HG03097 (cell line): ENCODE measurements around the gene WNT7B.

ENCODE experiments used
- ATAC-seq: cut with Tn5 transposase; IDR thresholded peaks from one replicate; pipeline ENCODE4 v1.9.1; 2021; ENCODE audit not compliant: unreplicated experiment, low FRiP score

The WNT7B gene

DNA sequence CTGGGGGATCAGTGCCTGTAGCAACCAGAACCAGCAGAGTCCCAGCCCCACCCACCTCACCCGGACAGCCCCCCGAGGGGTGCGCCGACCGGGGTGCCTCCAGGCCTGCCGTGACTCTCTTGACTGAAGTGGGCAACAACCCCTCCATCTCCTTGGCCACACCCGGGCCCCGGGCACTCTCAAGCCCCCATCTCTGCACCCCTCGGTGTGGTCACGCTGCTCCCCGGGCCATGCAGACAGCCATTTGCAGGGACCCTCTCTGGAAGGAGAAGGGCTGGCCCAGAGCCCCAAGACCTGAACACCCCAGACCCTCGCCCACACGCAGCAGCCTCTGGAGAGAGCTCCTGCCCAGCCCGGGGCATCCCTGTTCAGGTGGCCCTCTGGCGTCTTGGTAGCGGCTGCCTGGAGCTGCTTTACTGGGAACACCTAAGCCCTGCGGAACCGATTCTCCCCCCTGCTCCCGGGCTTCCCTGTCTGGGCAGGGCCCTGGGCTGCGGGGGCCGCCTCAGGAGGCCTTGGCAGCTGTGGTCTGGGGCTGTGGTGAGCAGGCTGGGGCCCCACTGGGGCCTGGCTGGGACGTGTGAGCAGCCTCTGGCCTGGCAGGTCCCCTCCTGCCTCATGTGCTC is 84.9 kb downstream of the WNT7B start:
- ATAC-seq: no peak

DNA sequence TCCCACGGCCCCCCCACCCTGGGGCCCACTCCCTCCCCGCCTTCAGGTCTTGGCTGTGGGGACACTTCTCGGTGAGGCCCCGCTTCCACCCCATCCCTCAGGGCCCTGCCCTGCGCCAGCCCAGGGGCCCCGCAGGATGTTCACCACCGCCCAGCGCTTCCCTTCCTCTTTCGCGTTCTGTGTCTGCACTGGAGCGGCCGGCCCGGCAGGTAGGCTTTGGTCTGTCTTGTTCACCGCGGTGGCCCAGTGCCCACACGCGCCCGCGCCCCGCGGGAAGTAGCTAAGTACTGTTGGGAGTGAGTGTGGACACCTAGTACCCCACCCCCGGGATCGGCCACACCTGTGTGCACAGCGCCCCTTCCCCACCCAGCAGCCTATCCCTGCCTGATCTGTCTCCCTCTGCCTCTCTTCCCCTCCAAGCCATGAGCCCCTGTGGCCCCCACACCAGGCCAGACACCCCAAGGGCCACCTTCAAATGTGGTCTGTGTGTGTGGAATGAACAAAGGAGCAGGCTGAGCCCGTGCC is 85.4 kb downstream of the WNT7B start:
- ATAC-seq: no peak

DNA sequence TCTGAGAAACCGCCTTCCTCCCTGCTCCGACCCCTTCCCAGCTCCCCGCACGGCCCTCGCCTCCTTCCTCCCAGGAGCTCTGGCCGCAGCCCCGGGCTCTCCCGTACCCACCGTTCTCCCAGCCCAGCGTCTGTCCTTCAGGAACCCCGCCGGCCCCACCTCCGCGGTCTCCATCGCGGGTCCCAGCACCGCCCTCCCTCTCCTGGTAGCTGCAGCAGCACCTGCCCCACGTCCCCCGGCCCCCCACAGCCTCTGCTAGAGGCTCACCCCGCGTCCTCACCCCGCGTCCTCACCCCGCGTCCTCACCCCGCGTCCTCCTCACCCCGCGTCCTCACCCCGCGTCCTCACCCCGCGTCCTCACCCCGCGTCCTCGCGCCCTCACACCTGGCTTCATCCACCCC is 85.9 kb downstream of the WNT7B start:
- ATAC-seq: no peak

DNA sequence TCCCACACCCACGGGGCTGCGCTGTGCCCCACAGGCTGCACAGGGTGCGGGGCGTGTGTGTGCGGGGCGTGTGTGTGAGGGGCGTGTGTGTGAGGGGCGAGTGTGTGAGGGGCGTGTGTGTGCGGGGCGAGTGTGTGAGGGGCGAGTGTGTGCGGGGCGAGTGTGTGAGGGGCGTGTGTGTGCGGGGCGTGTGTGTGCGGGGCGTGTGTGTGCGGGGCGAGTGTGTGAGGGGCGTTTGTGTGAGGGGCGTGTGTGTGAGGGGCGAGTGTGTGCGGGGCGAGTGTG is 86.7 kb downstream of the WNT7B start:
- ATAC-seq: no peak

DNA sequence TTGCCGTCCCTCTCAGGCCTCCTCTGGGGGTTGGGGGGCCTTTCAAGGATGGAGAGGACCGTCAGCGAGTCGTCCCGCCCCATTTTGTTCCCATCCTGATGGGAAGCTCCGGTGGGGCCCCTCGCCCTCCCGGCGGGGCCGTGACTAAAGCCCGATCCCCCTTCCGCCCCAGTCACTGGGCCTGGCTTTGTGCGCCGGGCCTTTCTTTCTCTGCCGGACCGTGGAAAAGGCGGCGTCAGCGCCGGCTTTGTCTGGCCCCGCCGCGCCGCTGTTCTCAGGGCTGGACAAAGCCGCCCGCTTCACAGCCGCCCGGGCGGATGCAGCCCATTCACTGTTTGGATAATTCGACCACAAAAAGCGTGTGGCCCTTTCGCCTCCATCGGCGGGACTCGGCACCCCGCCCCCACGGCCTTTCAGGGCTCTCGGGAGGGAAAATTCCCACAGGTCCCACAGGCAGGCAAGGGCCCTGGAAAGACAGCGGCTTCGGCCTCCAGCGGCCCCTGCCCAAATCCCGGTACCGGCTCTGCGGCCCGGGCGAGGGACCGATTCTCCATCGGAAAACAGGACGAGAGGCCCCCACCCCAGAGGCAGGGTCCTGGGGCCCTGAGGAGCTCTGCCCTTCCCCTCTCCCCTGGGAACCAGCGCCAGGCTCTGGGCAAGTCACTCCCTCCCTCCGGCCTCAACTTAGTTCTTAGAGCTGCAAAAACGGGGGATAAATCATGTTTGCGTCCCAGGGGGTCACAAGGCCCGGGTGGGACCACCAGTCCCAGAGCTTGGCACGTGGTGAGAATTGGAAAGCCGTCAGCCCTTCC is 87.2 kb downstream of the WNT7B start:
- no peak for ATAC-seq

DNA sequence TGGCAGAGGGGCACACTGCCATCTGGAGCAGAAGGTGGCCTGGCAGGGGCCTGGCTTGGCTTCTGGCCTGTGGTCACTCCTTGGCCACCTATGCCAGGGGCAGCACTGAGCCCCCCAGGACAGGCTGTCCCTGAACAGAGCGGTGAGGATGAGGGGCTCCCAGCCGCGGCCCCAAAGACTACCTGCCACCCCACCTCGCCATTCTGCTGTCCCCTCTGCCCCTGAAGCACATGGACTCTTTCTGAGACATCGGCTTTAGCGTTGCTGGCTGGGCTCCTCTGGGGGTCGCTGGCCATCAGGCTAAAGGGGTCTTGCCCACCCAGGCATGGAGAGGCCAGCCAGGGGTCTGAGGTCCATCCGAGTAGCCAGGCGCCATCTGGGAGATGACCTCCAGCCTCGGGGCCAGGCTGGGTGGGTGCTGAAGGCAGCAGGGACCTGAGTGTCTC is 87.8 kb downstream of the WNT7B start:
- ATAC-seq: no peak

DNA sequence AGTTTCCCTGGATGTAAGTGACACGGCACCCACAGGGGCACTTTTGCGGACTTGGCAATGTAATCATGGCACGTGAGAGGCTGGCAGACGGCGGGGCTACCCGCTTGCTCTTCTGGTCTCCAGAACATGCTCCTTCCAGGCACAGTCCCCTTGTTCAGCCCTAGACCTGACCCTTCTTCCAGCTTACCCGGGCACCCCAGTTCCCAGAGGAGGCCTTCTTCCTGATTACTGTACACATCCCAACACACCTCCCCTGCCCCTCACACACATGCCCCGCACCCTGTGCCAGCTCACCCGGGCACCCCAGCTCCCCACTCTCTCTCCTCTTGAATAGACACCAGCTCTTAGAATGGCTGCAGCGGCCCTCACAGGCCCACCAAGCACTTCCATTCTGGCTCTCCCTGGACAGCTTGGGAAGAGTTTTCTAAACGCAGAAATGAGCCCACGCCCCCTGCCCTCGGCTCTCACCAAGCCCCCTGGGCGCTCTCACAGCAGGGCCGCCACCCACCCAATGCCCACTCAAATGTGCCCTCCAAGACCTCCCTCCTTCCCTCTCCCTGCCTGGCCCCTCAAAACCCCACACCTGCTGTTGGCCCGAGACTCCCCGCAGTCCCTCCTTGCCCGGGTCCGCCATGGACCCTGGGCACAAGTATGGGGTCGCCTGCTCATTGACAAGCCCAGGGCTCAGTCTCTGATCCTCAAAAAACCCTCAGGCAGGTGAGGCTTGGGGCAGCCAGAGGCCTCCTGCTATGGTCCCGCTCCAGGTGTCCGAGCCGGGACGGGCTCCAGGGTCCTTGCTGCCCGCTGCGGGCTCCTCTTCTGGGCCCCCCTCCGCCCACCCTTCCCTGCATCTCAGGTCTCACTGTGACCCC is 88.5 kb downstream of the WNT7B start:
- no peak for ATAC-seq

DNA sequence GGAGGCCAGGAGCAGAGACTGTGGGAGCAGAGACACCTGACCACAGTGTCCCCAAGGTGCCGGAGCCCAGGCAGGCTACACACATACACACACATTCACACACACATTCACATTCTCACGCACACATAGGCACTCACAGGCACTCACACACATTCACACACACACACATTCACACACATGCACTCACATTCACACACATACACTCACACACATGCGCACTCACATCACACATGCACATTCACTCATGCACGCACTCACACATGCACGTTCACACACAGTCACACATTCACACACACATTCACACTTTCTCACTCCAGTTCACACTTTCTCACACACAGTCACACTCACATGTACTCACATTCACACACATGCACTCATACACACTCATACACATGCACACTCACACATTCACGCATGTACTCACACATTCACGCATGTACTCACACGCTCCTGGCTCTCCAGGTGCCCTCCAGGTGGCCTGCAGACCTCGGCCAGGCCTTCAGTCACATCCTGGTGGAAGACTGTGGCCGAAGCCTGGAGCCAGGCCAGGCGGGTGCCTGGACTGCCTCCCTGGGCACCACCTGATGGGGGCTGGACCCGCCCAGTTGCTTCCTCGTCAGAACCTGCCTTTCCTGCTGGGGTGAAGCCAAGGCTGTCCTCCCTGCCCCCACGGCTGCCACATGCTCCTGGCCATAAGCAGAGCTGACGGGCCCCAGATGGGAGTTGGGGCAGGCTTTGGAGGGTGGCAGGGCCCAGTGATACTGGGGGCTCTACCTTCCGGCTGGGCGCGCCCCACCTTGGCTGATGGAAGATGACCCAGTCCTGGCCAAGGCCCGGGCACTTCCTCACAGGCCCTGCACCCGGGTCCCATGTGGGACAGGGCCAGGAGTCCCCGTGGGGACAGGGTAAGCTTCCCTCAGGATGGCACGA is 89.5 kb downstream of the WNT7B start:
- no peak for ATAC-seq

DNA sequence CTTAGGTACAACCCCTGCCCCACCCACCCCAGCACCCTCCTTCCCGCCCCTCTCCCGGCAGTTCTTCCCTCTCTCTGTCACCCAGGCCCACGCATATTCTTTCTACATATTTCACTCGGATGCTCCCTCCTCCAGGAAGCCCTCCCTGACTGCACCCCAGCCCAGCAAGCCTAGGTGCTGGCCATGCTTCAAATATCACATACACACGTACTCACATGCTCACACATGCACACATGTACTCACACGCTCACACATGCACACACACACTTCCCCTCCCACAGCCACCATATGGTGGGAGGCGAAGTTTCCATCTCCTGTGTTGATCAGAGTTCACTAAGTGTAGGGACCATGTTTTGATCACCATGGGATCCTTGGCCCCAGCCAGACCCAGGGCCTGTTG is 90.4 kb downstream of the WNT7B start:
- ATAC-seq: no peak

DNA sequence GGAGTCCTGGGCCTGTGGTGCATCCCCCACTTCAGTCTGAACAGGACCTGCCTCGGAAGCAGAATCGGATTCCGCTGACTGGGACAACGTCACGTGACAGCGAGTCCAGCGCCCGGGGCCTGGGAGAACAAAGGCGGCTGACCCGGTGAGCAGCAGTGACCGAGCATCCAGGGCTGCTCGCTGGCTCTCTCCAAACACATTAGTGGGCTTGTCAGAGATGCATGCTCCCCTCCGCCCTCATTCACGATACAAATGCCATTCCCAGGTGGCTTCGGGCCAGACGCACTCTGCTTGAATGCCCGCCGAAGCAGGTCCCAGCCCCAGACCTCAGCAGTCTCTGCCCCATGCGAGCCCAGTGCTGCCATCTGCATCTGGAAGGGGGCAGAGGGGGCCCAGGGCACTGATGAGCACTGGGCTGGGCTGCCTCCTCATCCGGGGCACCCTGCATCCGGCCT is 91.0 kb downstream of the WNT7B start:
- no peak for ATAC-seq

DNA sequence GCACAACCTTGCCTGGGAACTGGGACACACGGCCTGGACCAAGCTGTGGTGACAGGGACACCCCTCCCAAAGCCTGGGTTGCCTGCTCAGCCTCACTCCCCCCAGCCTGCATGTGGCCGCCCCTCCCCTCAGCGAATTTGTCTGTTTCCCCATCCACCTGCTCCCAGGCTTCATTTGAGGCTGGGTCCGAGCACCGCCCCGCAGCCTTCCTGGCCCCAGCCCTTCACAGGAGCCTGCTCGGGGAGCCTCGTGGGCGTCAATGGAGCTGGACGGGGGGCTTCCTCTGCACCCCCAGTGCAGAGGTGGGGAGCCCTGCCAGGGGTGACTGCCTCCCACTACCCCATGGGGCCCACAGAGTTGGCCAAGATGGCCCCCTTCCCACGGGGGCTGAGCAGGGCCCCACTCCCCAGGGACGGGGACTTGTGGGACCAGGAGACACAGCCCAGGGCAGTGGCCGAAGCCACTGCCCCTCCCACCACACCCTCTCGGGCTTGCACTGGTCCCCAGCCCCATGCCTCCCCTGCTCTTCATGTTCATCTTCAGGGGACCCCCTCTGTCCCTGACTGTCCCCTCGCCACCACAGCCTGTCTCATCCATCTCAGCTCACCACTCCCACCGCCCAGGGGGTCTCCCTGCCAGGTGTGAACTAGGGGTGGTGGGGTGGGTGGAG is 91.7 kb downstream of the WNT7B start:
- no peak for ATAC-seq

DNA sequence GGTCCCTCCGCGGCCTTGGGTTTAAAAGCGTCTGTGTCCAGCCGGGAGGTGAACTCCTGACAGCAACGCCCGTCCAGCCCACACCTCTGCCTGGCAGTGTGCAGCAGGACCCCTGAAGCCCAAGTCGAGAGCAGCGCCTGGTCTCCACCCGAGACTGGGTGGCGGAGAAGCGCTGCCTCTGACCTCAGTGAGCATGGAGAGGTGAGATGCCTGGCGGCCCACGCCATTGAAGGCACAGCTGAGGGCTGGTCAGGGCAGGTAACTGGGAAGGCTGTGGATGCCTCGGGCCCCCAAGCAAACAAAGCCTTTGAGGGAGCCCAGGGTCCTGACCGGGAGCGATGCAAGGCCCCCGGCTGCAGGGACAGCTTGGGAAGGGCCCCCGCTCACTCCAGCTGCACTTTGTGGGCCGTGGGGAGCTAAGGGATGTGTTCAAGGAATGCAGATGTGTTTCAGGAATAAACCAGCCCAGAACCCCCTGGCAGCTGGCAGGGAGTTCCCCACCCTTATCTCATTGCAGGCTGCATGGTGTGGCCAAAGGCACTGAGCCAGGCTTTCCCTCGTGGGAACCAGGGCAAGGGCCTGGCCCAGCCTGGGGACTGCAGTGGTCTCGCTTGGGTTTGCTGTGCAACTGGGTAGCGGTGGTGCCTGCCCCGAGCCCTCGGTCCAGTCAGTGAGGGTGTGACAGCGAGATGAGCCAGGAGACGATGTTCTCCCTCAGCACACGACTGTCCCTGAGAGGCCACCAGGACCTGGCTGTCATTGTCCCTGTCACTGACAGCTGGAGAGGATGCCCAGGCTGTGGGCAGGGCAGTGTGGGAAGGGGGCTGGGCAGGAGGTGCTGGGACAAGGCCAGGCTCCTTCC is 92.5 kb downstream of the WNT7B start:
- ATAC-seq: no peak

DNA sequence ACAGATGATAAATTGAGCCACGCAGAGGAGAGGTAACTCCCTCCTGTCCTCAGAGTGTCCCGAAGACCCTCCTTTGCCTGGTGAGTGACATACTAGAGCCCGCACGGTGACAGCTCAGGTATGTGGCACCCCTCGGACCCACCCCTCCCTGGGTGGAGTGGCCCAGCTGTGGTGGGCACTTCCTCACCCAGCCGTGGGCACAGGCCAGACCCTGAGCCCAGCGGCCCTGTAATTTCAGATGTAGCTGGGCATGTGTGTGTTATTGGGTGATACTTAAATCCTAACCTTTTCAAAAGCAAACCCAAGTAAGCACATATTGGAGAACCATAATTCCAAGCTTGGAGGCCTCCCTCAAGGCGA is 93.2 kb downstream of the WNT7B start:
- no peak for ATAC-seq

DNA sequence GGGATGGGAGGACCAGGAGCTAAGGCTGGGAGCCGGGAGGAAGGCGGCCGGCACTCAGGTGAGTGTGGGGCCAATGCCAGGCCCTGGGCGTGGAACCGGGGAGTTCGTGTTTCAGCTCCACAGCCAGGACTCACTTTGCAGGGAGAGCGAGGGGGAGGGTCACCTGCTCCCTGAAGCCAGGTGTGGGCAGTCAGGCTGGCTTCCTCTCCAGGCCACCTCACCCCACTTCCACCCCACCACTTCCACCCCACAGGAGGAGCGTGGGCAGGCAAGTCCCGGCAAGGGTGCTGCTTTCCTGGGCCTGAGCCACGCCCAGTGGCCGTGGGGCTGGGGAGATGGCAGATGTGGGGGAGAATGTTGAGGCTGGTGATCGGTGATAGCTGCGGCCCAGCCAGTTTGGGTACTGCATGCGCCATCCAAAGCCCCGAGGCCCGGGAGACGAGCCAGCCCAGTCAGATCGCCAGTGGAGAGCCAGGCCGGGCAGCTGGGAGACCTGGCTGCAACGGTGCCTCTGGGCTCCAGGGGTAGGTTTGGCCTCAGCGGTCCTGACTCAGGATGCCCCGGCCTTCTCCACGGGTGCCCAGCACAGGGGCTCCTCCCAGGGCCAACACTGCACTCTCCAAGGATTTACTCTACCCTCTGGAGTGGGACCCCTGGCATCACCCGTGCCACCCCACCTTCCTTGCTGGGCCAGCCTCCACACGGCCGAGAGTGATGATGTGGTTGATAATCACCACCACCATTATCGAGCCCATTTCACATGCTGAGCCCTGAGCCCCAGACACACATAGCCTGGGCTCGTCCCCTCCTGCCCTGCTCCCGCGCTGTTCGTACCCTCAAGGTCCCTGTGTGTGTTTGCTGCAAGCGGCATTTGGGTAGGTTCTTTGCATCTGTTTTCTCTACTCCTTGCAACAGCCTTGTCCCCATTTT is 93.8 kb downstream of the WNT7B start:
- no peak for ATAC-seq

DNA sequence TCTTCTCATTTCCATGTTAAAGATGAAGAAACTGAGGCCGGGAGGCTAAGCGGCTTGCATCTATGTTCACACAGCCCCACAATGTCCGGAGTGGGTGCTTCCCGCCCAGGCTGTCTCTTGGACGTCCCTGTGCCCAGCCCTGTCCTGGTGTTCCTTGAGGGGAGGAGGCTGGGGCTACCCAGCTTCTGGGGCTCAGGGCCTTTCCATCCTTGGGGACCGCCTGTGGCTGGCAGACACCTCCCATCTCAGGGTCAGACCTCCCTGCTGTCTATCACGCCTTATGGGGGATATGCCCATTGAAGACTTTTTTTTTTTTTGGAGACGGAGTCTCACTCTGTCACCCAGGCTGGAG is 95.5 kb downstream of the WNT7B start:
- ATAC-seq: no peak

DNA sequence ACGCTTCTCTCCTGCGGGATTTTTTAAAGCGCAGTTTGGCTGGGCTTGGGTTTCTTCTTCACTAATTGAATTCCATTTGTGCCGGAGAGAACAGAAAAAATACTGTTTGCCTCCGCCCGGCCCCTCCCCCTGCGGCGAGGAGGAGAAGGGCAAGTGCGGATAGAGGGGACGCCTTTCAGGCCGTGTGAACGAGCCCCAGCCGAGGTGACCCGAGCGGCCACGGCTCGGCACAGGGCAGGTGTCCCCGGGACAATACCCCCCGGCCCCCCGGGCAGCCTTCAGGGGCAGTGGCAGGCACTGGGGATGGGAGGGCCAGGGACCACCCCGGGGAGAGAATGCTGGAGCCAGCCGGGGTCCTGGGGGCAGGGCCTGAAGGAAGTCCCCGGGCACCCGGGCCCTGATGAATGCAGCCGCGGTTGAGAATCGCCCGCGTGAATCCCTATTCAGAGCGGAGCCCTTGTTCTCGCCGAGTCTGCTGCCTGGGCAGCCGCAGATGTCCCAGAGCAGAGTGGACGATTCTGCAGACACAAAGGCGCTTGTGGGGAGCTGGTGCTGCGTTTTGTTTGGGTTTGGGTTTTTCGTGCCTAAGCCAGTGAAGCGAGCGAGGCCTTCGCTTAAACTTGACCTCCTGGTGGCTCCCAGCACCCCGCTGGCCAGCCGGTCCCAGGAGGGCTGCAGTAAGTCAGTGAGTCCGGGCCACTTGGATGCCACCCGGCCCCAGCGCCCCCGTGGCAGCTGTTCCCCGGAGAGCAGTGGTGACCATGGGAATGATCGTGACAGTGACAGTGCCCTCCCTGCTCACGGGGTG is 96.0 kb downstream of the WNT7B start:
- ATAC-seq: no peak

DNA sequence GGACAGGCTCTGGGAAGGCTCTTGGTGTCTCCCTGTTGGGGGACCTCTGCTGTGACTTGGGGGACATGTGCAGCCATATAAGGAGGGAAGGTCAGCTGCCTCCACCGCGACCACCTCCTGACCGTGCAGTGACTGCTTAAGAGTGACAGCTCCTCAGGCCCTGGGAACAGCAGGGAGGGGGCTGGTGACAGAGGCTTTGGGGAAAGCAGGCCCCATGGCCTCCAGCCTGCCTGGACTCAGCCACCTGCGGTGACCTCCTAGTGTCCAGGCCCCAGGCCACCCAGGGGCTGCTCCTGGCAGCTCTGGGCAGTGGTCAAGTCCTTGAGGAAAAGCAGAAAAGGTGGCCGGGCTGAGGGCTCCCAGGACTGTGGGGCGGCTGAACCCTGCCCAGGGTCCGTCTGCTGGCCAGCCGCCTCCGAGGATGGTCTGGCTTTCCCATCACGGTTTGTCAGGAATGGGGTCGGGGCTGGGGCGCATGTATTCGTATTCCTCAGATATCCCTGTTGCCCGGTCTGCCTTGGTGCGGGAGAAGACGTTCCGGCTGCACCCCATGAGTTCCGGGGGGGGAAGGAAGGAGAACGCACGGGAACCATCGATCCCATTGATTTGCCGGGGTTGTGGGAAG is 96.8 kb downstream of the WNT7B start:
- no peak for ATAC-seq
